CD1c-positive myeloid dendritic cell (primary cell): Measurements from ENCODE around the gene IFITM10.

Source experiments
- DNase-seq: peaks from one replicate; pipeline ENCODE4 v3.0.0-alpha.2; 2016; ENCODE audit errors: extremely low spot score

The IFITM10 gene

DNA sequence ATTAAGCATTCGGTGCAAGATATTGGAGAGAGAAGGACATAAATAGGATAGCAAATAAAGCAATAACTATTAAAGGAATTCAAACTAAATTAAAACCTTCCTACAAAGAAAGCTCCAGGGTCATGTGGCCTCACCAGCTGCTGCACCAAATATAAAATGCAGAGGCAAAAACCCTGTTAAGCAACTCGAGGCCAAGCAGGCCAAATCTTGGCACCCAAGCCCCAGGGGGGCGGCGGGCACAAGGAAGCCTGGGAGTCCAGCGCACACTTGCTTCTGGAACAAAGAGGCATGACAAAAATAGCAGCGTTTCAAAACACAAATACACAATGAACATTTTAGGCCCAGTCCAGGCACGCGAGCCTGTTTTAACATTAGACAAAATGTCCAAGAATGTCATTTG lies 32.6 kb downstream of the IFITM10 start:
- DNase-seq: no peak

DNA sequence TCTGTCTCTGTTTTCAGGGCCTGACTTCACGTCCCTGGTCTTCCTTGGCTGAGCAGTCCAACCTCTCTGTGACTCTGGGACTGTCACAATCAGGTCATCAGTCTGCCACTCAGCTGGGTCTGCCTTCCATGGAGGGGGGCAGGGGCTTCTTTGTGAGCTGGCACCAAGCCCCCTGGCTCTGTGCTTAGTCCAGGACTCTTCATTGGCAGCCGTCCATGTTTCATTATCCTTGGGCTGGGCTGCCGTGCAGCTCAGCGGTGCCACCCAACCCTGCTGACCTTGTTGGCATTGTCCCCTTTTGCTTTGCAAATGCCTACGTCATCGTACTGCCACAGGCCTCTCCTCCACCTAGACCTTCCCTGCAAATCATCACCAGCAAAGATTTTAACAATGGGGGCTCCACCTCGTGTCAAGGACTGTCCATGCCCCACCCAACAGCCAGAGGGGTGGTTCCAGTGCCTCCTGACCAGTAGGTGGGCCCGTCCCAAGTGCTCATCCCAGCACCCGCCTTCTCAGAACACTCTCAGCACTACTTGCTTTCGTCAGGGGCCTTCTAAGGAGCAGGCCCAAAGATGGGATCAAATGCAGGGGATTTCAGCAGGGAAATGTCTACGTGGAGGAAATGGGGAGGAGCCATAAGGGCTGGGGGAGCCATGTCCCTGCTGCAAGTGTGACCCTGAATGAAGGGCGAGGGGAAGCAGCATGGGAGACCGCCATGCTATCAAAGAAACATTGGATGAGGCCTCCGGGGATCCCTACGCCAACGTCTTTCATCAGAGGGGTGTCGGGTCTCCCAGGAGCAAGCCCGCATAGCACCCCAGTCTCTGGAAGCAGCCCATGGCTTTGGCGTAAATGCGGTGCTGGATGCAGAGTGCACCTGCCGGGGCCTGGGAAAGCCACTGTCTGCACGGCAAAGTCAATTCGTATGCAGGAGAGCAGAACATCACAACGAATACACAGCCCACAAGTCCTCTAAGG lies 35.2 kb downstream of the IFITM10 start:
- DNase-seq: no peak

DNA sequence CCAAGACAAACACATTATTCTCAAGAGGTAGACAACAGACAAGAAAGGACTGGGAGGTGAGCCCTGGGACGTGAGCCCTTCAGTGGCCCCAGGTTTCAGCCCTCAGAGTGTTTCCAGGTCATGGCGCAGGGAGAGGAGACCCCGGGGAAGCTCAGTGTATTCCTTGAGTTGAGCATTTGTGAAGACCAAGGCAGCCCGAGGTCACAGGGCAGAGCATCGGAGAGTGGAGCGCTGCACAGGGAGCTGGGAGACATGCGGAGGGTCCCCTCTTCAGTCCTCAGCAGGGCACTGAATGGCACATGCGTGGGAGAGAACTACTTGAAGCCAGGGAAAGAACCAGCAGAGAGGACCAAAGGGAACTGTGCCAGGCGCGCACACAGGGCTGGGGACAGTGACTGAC lies 41.7 kb downstream of the IFITM10 start:
- no peak for DNase-seq

DNA sequence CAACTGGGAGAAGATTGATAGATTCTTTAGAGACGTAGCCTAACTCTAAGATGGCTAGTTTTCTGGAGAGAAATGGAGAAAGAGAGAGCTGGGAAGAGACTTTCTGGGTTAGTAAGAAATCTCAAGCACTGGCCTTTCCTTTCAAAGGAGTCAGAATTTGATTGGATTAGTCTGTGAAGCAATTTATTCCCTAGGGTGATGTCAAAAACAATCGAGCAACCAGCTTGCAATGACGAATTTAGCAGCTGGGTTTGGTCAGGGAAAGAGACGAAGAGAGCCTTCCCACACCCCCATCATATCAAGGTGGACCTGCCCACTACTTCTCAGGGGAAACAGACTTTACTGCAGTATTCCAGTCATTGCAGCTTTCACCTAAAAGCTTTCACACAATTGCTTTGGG lies 42.6 kb downstream of the IFITM10 start:
- no peak for DNase-seq

DNA sequence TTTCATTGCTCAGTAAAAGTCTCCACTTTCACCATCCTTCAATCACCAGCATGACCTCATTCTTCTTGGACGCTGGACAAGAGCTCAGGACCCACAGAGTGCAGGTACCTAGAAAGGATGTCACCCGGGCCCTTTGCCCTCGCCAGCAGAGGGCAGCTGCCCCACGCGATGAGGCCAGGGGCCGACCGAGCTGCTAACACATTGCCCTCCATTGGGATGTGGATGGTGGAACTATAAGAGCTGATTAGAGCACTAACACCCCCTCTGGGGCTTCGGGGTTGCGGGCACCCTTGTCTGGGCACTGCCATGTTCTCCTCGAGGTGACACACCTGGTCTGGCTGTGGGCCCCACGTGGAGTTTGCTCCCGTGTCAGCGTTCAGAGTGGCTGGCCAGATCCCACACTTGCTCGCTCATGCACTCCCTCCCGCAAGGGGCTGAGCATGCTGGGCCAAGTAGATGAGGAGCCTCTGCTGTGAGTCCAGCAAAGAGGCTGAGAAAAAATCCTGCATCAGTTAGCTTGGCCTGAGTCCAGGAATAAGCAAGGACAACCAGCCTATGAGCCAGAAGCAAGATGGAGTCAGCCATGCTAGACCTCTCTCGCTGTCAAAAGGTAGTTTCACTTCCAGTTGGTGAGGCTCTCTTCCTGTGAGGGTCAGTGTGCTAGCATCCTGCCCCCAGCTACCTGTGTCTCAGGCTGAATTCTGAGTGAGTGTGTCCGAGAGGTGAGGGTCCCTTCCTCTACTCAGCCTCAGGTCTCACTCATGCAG lies 43.6 kb downstream of the IFITM10 start:
- peak; percentile 35 for DNase-seq

DNA sequence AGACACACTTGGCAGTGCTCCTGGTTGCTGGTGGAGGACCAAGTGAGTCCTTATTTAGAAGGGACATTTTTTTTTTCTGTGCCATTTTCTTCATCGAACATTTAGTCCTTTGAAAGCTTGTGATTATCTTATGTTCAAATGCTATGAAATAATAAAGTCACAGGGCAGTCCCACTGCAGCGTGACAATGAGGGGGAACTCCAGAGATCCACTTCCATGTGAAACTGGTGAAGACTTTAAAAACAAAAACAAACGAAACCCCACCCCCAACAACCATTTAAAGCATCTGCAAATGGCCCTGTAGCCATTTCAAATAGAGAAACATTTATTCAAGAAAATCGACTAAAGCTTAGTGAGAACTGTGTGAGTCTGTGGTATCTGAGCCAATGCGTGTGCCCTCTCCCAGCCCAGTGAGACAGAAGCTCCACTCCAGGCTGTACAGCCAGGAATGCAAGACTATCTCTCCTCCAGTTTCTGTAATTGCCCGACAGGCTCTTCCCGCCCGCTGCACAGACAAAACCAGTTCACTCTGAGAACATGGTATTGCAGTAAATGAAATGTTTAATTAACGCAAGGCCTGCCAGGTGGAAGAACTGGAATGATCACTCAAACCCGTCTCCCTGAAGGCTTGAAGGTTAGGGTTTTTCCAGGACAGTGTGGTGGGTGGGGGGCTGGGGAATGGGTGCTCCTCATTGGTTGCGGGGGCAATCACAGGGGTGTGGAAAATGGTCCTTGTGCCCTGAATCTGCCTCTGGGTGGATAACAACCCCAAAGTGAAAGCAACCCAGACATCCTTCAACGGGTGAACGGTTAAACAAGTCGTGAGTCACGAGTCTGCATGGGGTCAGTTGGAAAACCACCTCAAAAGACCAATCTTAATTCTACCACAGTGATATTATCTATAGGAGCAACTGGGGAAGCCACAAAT lies 45.0 kb downstream of the IFITM10 start:
- no peak for DNase-seq

DNA sequence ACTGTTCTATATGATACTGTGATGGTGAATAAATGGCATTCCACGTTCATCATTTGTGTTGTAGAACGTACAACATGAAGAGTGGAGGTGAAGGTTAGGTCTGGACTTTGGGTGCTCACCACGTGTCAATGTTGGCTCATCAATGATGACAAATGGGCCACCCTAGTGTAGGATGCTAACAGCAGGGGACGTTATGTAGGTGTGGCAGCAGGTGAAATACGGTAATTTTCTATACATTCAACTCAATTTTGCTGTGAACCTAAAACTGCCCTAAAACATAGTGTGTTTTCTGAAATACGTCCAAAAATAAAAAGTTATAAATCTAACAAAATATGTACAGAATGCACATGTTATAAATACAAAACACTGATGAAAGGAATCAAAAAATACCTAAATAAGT lies 47.2 kb downstream of the IFITM10 start:
- no peak for DNase-seq

DNA sequence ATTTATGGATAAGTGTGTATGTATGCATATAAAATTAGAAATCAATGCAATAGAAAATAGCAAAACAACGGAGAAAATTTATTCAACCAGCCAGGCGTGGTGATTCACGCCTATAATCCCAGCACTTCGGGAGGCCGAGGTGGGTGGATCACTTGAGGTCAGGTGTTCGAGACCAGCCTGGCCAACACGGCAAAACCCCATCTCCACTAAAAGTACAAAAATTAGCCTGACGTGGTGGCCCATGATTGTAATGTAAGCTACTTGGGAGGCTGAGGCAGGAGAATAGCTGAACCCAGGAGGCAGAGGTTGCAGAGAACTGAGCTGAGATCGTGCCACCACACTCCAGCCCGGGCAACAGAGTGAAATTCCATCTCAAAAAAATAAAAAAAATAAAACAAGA lies 47.9 kb downstream of the IFITM10 start:
- DNase-seq: no peak

DNA sequence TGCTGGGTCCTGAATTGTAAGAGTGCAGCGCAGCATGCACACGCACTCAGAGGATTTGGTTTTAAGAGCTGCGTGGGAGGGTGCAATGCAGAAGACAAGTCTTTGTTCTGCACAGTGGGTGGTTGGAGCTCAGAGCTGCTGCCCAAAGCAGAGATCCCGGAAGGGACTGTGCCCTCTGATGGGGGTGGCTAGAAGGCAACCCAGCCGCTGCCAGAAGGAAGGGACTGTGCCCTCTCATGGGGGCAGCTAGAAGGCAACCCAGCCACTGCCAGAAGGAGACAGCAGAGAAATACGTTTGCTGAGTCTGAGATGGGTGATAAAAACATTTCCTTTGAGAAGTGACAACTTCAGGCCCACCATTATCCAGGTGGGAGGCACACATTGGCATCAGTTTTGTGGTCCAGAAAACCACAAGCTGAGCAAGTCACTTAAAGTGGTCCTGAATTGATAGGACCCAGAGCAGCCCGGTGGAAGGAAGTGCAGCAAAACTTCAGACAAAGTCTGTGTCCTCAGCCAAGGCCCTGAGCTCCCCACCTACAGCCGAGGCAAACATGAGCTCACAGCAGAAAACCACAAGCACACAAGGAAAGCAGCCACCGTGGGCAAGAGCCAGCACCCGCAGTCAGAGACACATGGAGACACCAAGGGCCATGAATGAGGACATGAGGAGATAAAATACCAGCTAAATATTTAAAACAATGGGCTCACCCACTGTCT lies 49.1 kb downstream of the IFITM10 start:
- no peak for DNase-seq

DNA sequence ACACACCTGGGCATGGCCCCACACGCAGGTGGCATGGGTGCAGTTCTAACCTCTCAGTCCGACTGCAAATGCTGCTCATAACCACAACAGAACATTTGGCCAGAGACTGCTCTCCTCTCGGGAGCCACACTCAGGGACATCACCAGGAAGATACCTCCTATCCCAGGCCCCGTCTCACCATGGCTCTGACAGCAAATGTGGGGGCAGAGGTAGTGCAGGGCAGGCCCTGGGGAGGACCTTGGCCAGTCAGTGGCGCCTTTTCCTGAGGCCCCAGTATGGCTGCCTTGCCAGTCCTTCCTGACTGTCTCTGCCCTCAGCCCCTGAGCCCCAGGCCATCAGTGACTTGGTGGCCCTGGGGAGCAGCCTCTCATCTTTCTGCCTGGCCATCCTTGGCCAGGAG lies 50.6 kb downstream of the IFITM10 start:
- DNase-seq: no peak

DNA sequence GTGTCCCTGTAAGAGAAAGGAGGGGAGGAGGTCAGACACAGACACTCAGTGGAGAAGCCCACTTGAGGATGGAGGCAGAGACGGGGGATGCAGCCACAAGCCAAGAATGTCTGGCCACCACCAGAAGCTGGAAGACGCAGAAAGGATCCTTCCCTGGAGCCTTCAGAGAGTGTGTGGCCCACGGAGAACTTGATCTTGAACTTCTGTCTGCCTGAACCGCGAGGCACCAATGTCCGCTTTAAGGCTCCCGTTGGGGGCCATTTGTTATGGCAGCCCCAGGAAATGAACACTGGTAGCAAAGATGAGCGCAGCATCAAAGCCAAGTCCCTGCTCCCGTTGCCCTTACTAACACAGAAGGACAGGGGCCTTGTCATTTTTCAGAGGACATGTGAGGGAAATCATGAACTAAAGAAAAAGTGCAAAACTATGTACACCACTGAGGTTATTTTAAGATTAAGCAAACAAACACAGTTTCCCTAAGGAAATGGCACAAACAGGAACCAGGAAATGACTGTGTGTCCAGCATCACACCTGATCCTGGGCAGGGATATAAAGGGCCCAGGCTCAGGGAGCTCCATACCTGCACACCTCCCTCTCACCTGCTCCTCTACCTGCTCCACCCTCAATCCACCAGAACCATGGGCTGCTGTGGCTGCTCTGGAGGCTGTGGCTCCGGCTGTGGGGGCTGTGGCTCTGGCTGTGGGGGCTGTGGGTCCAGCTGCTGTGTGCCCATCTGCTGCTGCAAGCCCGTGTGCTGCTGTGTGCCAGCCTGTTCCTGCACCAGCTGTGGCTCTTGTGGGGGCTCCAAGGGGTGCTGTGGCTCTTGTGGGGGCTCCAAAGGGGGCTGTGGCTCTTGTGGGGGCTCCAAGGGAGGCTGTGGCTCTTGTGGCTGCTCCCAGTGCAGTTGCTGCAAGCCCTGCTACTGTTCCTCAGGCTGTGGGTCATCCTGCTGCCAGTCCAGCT lies 53.5 kb downstream of the IFITM10 start, which contains the start of gene KRTAP5-6:
KRTAP5-6 (plus strand) TSS at position 588 of the 963 bp plus-strand sequence; CDS start at position 639, 51 bp downstream.
- DNase-seq: no peak

DNA sequence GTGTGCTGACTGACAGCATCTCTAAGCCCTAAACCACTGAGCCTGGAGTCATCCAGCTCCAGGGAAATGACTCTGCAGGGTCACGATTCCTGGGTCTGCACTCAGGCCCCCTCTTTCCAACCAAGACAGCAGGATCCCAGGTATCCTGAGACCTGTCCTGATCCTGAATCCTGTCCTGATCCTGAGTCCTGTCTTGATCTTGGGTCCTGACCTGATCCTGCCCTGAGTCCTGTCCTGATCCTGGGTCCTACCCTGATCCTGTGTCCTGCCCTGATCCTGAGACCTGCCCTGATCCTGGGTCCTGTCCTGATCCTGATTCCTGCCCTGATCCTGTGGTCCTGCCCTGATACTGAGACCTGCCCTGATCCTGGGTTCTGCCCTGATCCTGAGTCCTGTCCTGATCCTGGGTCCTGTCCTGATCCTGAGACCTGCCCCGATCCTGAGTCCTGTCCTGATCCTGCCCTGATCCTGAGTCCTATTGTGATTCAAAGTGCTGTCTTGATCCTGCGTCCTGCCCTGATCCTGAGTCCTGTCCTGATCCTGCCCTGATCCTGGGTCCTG lies 54.8 kb downstream of the IFITM10 start:
- no peak for DNase-seq

DNA sequence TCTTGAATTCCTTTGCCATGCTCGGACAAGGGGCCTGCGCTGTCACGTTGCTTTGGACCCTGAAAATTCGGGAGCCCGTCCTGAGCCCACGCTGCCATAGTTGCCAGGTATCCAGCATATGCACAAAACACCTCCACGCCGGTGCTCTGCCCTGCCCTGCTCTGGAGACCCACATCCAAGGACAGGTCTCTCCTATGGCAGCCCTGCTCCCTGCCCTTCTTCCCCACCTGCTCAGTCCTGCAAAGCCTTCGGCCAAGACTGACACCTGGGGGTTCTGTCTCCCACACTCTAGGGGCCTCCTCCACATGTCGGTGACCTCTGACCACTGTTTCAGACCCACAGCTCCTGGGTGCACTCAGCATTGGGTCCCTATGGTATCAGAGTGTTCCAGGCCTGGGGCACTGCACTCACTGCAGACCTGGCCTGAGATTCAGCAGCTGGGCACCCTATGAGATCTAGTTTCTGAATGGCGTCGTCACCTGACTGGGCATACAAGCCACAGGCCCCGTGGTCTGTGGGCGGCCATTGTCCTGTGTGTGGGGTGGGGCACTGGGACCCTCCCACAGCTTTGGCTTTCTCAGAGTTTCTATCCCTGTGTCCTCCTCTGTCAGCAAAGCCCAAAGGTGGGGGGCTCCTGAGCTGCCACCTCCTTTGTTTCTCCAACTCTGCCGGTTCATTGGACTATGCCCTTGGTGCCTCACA lies 55.4 kb downstream of the IFITM10 start:
- no peak for DNase-seq

DNA sequence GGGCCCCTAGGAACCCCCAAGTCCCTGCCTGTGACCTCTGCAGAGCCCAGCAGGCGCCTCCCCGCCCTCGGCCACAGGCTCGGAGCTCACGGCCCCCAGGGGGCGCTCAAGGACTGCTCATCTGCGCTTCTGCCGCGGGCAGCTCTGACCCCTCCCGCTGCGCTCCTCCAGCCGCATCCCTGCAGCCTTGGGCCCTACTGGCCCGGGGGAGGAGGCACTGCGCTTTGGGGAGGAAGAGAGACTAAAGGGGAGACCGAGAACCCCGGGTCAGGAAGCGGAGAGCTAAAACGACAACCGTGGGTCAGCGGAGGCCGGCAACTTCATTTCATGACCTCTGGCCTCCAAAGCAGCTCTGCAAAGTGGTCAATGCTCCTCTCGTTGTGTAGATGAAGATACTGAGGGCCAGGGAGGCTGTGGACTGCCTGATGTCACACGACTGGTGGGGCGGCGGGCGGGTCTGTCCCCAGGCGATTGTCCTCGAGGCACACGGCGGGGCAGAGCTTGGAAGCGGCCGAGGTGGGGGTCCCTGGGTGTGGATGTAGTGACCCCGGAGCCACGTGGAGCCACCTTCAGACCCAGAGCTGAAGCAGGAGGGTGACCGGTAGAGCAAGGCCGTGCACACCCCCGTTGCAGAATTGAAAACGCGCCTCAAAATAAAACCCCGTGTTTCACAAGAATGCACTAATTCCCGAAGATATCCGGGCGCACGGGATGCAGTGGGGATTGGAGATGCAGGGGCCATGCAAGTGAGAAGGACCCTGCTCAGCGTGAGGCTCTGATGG lies 56.1 kb downstream of the IFITM10 start:
- peak; percentile 92 for DNase-seq

DNA sequence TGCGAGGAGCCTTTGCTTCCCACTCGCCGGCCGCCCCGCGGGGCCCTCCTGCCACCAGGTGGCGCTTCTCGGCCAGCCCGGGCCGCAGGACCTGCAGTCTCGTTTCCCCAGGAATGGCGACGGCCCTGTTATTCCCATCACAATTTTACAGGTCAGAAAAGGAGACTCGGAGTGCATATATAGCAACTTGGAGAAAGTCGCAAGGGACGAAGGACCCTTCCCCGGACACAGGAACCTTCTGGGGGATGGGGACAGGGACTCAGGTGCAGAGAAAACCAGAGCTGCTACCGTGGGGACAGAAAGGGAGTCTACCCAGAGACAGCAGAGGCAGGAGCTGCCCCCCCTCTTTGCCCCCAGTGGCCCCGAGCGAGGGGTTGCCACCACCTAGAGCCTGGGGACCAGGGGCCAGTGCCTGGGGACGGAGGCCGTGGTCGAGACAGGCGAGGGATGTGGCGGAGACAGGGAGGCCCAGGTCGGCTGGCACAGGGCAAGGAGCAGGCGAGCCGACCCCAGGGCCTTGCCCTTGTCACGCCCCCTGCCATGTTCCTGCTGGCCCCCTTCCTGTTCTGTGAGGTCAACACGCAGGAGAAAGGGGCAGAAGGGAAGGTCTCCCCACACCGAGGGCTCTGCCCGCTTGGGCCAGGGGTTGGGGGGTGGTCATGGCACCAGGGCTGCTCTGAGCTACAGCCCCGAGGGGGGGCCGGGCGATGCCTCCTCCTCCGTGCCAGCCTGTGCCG lies 56.9 kb downstream of the IFITM10 start:
- peak; percentile 79 for DNase-seq

DNA sequence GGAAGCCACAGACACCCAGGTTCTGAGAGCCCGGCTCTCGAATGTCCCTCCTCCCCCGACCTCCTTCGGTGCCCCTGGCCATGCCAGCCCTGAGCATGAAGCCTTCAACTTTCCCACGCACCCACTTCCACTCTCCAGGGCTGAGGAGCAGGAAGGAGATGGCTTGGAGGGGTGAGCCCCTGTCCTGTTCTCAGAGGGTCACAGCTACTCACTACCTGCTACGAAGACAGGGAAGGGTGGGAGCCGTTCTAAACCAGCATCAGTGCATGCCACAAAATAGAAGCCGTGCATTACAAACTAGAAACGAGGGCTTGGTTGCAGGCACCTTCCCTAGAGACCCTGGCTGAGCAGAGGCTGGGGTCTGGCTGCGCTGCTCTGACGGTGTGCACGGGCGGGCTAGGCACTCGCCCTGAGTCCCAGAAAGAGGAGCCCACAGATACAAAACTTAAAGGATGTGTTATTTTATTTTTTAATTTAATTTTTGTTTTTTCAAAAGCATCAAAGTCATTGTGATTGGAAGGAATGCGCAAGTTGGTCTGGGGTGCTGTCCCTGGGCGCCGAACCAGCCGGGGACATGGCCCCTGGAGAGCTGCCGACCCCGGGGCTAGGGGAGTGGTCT lies 57.6 kb downstream of the IFITM10 start:
- no peak for DNase-seq
